HG02588 (cell line): ENCODE data around the gene PPP1R1A.
A peak's percentile ranks its signal among the peaks of the same experiment; 100 is the strongest.

ENCODE experiments used
- ATAC-seq: cut with Tn5 transposase; IDR thresholded peaks from one replicate; pipeline ENCODE4 v1.9.1; 2021; ENCODE audit warnings: mild to moderate bottlenecking, moderate library complexity; ENCODE audit not compliant: unreplicated experiment

The PPP1R1A gene

GRCh38 chr12:54572881-54573280 is 15.6 kb downstream of the PPP1R1A start:
- ATAC-seq: no peak

DNA sequence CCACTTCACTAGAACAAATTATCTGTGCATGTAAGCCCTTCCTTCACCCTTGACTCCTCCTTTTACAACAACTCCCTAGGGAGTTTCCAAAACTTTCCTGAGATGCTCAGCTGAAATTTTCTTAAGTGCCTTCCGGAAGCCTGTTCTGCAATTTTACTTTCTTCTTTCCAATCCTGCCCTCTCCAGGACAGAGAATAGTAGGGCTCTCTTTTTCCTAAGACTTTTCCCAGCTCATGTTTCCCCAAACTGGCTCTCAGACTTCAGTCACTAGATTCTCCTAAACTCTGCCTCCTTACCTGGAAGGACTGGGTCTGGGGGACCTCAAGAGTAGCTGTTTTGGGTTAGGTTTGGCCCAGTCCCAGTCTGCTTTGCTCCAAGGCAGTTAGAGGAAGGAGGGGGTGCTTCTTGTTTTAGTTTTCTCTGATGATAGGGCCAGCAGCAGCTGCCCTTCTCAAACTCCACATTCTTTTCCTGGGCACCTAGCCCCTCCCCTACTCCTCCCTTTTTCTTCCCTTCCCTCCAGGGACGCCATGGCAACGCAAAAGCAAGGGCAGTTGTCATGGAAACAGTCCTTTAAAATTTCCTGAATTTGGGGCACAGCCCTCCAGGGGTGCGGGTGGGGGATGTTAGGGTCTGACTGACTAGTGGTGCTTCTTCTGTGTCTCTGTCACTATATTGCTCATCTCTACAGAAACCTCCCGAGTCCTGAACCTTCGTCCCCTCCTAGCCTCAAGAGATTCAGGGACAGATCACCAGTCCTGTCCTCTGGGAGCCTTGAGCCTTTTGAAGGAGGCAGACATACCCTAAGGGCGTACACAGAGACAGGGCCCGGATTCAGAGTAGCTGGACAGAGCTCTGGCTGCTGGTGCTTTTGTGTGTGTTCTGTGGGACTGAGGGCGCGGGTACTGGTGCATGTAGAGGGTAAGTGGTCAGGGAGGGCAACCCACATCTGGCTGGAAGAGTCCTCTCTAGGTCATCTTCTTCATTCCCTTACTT is 17.0 kb downstream of the PPP1R1A start:
- ATAC-seq: no peak

DNA sequence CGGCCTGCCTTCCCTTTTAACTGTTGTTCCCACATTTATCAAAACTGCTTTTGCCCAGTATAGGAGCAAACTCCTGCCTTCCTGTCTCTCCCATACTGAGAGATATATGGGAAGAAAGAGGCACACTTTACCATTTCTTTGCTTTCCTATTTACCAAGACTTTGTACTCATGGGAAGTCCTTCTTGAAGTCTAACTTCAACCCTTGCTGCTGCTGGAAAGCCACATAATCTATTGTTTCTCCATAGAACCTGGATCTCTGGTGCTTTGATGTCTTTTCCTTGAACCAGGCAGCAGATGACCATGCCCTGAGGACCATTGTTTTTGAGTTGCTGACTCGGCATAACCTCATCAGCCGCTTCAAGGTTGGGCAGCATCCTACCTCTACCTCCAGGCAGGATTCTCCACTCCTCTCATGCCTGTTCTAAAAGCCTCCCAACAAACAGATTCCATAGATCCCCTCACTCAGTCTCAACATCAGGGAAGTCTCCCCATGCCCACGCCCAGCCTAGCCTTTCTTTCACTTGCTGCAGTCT is 18.4 kb downstream of the PPP1R1A start:
- no peak for ATAC-seq

- no peak for ATAC-seq
Observed at GRCh38 chr12:54569072-54569471, 19.4 kb downstream of the PPP1R1A start.

DNA sequence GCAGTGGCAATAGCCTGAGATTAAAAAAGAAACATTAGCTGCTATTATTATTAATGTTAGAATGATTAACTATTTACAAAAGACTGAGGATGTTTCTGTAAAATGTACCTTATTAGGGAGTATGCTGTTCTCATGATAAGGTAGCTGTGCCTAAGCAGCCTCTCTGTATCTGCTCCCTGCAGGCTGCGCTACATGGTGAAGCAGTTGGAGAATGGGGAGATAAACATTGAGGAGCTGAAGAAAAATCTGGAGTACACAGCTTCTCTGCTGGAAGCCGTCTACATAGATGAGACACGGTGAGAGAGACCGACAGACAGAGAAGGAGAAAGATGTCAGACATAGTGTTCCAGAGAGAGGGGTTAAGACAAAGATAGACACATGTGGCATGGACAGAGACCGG is 21.7 kb downstream of the PPP1R1A start:
- no peak for ATAC-seq

- ATAC-seq: no peak
Observed at GRCh38 chr12:54565986-54566544, 22.4 kb downstream of the PPP1R1A start.

DNA sequence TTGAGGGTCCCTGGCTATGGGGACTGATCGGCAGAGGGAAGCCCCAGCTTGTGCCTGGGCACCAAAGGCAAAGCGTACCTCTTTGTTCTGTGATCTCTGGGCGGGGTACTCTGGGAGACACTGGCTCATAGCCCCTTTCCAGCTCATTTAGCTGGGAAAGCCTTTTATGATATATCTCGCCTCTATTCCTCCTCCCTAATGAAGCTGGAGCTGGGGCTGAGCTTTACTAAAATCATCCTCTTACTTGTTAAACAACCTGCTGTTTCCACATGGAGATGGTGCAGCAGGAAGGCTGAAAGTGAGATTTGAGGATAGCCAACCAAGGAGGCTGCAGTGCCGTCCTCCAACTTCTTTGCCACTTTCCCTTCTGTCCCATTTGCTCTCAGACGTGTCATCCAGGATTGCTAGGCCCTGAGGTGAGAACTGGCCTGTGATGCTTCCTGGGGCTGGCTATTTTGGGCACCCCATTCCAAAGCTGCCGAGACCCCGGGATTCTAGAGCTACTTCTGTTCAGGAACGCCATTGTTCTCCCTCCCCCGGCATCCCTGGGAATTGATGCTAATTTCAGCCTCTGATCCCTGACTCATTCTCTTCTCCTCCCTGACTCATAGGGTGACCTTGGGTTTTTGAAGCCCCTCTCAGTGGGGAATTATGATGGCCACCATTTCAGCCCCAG is 23.0 kb downstream of the PPP1R1A start:
- no peak for ATAC-seq

- ATAC-seq: no peak
Observed at GRCh38 chr12:54564768-54565167, 23.7 kb downstream of the PPP1R1A start.

DNA sequence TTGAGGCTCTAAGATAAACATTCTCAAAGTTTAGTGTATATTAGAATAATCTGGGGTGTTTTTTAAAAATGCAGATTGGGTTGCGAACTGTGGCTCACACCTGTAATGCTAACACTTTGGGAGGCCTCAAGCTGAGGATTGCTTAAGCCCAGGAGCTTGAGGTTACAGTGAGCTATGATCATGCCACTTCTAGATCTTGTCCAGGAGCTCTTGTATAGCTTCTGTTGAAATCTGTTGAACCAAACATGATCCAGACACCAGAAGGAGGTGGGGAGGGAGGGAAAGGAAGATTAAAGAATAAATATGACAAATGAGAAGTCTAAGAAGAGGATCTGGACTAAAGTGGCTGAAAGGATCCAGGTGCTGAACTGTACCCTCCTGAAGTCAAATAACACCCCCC is 24.7 kb downstream of the PPP1R1A start:
- ATAC-seq: no peak

- ATAC-seq: no peak
Observed at GRCh38 chr12:54562750-54563356, 25.6 kb downstream of the PPP1R1A start.

DNA sequence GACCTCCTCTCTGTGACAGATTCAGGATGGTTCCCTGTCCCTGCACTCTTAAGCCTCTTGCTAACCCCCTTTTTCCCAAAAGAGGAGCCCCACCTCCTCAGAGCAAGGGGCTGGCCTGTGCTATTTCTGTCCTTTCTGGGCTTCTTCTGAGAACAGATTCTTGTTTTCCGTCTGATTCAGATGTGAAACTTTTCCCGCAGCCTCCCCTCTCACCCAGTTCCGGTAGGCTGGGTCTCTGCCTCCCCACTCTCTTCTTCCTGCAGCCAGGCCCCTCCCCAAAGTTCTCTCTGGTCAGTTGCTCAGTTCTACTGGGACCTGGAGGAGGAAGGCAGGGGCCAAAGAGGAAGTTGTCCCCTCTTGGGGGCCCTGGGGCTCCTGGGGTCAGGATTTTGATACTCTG is 27.3 kb downstream of the PPP1R1A start:
- ATAC-seq: no peak

GRCh38 chr12:54560374-54560858 is 28.0 kb downstream of the PPP1R1A start:
- peak; percentile 100 for ATAC-seq

- no peak for ATAC-seq
Observed at GRCh38 chr12:54558759-54559158, 29.7 kb downstream of the PPP1R1A start.

- ATAC-seq: no peak
Observed at GRCh38 chr12:54558311-54558710, 30.1 kb downstream of the PPP1R1A start.

DNA sequence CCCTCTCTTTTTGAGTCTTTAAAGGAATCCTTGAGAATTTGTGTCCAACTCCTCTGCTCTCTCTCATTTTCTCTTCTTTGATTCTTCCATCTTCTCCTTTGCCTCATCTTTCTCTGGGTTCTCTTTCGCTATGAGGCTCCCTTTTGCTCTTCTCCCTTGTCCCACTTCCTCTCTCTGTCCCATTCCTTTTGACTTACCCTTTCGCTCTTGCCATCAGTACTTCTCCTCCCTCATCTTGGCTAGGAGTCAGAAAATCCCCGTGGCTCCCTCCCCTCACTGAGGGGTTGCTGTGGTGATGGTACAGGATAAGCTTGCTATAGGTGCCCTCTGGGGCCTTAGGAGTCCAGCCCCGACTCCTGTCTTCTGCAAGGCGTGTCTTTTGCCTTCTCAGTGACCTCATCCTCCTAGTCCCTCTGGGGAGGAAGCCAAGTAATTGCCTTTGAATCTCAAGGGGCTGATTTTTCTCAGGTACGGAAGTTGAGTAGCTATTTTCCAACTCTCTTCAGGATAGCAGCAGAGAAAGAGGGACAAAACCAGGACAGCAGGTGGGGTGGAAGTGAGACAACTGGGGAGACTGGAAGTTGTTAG is 32.7 kb downstream of the PPP1R1A start:
- ATAC-seq: no peak

GRCh38 chr12:54549774-54550451 is 38.5 kb downstream of the PPP1R1A start:
- no peak for ATAC-seq

DNA sequence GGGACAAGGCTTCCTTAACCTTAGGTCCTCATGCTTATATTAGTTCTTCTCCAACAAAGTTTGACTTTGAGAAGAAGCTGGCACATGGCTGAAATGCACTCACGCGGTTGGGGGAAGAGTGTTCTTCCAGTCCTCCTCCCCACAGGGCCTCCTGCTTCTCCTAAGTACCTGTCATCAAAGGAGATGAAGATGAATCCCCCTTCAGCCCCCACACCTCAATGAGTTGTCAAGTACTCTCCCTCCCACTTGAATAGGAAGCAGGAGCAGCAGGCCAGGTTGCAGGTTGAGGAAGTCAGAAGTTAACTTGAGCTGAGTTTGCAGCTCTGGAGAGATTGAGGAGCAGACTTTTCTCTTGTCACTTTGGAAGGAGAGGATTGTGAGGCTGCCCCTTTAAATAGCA is 41.9 kb downstream of the PPP1R1A start:
- ATAC-seq: no peak

- ATAC-seq: no peak
Observed at GRCh38 chr12:54544743-54545142, 43.7 kb downstream of the PPP1R1A start.

DNA sequence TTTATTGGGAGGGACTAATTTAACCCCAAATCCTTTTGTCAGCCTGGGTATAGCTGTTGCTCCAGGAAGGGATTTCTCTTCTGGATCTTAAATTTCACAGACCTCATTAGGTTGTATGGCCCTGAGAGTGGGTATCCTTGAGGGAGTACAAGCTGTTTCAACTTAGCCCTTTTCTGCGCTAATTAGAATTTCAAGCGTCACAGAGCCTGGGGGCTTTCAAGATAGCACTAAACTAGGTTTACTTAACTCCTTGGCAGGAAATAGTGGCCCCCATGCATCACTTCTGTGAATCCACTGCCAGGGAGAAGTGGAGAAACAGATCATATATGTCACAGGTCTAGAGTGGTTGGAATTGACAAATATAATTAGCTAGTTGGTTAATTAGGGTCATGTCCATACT is 44.9 kb downstream of the PPP1R1A start:
- ATAC-seq: no peak

- no peak for ATAC-seq
Observed at GRCh38 chr12:54541751-54542290, 46.6 kb downstream of the PPP1R1A start.
